Kidney epithelial cell (primary cell): Measurements from ENCODE around the gene CTNNA3. TPM values are rescaled to one million over a fixed set of nuclear protein-coding genes. Genes with fewer than 3 reads are reported as not detected.

ENCODE experiments used
- DNase-seq: peaks from one replicate; pipeline ENCODE4 v3.0.0-alpha.2; 2010; ENCODE audit warnings: low read depth
- H3K27me3 ChIP-seq: 2 replicates; pipeline ENCODE4 v1.6.0; 2011; ENCODE audit warnings: low read length; ENCODE audit not compliant: control insufficient read depth, insufficient read depth
- H3K36me3 ChIP-seq: 2 replicates; pipeline ENCODE4 v1.5.1; 2011; ENCODE audit warnings: low read length; ENCODE audit not compliant: control insufficient read depth, insufficient read depth
- H3K4me3 ChIP-seq: 2 replicates; pipeline ENCODE4 v1.5.1; 2011; ENCODE audit warnings: low read depth, mild to moderate bottlenecking, control low read depth, low read length
- CTCF ChIP-seq: IDR thresholded peaks from 2 replicates; pipeline ENCODE4 v1.5.1; 2011; ENCODE audit warnings: mild to moderate bottlenecking, moderate library complexity, low read length, control low read depth, inconsistent platforms; ENCODE audit not compliant: insufficient read depth, poor library complexity, severe bottlenecking
- total RNA-seq: library from RNA; depleted of rRNA; stranded (reverse); fragments of >200 nt; gene quantifications from 2 replicates; pipeline ENCODE4 v1.2.3, GENCODE V29; 2015

Gene CTNNA3
- total RNA-seq, 1 donor from 2014 or later, result 0.79 TPM

DNA sequence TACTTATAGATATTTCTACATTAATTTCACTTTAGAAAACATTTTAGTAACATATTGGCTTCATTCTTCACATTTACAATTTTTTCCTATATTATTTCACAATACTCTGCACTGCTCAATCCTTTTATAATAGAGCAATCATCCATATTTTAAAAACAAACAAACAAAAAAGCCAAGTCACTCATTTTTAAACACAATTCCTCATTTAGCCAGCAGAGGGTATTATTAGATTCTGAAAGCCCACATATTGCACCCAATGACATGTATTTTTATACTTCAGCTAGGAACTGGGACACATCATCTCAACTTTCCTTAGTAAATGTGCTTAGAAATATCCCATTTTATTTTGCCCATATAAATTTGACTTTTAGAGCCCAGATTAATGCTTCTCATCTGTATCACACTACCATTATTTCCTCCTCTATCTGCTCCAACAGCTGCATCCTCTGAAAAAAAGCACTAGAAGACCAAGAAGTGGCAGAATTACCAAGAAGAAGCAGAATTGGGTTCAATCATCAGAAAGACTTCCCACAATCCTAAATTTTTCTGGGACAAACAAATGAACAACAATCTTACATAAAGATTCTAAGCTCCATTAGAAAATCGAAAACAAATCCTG lies 29.5 kb downstream of the CTNNA3 start:
- peak; percentile 47 for TF ChIP-seq CTCF
- Histone ChIP-seq H3K27me3 (no peaks in the 10 kb centered on the region), H3K4me3 (no peak overlapping the region), H3K36me3 (no peaks in the 10 kb centered on the region)
- no peak for DNase-seq

DNA sequence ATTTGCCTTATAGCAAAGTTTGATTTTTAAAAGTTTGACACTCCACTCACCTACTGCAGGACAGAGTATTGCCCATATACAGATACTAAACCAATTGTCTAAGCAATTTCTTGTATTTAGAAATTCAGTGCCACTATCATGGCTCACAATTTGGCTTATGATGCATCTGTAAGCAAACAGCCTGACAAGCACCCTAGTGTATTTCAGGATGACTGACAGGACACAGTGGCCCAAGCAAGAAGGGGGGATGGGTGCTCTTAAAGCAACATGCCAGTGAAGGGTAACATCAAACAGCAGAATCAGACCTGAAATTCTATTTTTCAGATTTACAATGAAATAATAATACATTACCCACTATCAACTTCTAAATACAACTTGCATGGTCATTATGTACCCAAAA lies 30.5 kb downstream of the CTNNA3 start:
- Histone ChIP-seq H3K27me3 (no peaks in the 10 kb centered on the region), H3K36me3 (no peaks in the 10 kb centered on the region), H3K4me3 (no peak overlapping the region)
- TF ChIP-seq CTCF, result no peak
- no peak for DNase-seq

DNA sequence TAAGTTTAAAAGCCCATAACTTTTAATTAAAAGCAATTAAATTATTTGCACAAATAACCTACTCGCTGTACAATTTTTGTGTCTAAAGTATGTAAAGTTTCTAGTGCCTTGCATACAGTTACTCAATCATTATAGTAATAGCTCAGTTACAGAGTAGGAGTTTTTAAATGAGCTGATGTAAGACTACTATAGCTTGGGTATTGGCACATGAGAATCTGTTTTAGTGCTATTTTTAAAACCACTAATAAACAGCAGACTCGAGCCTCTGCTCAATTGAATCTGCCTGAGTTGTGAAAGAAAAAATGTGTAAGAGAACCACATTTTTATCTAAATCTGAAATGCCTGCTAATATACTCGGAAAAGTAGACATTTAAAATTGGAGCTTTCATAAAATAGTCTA lies 31.1 kb downstream of the CTNNA3 start:
- Histone ChIP-seq H3K4me3 (no peak overlapping the region), H3K36me3 (no peaks in the 10 kb centered on the region), H3K27me3 (no peaks in the 10 kb centered on the region)
- no peak for TF ChIP-seq CTCF
- DNase-seq, result no peak

- DNase-seq, result no peak
- no peaks in the 10 kb centered on the region for H3K27me3 ChIP-seq
- TF ChIP-seq CTCF, result no peak
These were observed 32.4 kb downstream of the CTNNA3 start for GRCh38 chr10:67663449-67664087.

DNA sequence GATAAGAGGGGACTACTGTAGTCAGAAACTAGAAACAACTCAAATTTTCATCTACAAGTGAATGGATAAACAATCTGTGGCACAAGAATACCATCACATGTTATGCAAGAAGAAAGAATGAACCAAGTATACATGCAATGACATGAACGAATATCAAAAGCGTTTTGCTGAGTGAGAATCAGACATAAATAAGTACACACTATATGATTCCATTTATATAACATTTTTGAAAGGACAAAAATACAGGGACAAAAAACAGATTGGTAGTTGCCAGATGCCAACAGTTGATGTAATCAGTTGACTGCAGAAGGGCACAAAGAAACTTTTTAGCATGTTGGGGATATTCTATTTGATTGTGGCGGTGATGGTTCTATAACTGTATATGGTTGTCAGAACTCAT lies 33.6 kb downstream of the CTNNA3 start:
- no peaks in the 10 kb centered on the region for H3K36me3 ChIP-seq

More at GRCh38 chr10:67663449-67664087, 32.4 kb downstream of the CTNNA3 start:
- Histone ChIP-seq H3K4me3 (no peak overlapping the region), H3K36me3 (no peaks in the 10 kb centered on the region)

More for the DNA sequence above, 33.6 kb downstream of the CTNNA3 start:
- H3K27me3 ChIP-seq, result no peaks in the 10 kb centered on the region
- no peak overlapping the region for H3K4me3 ChIP-seq
- no peak for TF ChIP-seq CTCF
- no peak for DNase-seq
